HG02943 (cell line): Measurements from ENCODE around the gene GNG4.
"Not testable (repeated sequence)": the region's sequence is repeated elsewhere in the genome, so short reads cannot be mapped to it uniquely, and the experiment has no call there.

ENCODE experiments used
- ATAC-seq: cut with Tn5 transposase; IDR thresholded peaks from one replicate; pipeline ENCODE4 v1.9.1; 2021; ENCODE audit warnings: mild to moderate bottlenecking, low read depth, moderate library complexity; ENCODE audit not compliant: unreplicated experiment

The GNG4 gene

DNA sequence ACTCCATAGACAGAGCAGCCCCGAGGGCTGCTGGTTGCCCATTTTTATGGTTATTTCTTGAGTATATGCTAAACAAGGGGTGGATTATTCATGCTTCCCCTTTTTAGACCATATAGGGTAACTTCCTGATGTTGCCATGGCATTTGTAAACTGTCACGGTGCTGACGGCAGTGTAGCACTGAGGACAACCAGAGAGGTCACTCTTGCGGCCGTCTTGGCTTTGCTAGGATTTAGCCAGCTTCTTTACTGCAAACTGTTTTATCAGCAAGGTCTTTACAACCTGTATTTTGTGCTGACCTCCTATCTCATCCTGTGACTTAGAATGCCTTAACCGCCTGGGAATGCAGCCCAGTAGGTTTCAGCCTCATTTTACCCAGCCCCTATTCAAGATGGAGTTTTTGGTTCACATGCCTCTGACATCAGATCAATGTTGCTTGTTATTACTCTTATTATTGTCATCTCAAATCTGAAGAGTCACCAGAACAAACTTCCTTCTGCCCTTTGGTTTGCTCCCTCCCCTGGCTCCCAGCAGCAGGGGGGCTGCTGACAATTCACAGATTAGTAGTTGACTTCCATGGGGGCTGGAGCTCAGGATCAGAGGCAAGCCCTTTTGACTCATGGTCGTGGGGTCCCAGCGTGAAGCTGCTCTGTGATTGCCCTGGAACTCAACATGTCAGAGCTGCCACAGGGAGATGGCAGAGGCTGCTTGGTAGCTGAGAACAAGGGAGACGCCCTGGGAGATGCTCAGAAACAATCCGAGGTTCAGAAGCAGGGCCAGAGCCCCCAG is 103.0 kb downstream of the GNG4 start:
- not testable (repeated sequence) for ATAC-seq

DNA sequence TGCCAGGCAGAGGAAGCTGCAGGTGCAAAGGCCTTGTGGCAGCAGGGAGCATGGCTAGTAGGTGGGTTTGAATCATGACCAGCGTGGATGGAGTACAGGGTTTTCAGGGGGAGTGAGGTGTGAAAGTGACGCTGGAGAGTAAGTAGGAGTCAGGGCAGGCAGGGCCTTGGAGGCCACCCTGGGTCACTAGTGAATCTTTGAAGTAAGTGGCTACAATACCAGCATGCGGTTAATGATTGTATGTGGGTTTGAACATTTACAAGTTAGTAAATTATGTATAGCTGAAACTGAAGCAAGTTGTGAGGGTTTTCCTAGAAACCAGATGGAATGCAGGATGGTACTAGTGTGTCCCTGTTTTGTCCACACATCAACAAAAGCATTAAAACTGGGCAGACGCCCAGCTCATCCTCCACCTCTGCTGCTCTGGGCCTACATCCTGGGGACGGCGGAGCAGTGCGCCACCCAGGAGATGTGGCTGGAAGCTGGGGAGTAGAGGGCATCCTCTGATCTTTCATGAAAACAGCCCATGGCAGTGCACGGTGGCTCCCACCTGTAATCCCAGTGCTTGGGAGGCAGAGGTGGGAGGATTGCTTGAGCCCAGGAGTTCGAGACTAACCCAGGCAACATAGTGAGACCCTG is 104.2 kb downstream of the GNG4 start:
- no peak for ATAC-seq

DNA sequence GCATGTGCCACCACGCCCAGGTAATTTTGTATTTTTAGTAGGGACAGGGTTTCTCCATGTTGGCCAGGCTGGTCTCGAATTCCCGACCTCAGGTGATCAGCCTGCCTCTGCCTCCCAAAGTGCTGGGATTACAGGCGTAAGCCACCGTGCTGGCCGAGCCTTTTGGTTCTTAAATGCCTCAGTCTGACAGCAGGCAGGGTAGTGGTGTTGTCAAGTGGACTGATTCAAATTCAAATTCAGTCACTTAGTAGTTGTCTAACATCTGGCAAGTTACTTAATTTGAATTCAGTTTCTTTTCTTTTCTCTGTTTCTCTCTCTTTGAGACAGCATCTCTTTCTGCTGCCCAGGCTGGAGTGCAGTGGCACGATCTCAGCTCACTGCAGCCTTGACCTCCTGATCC is 106.7 kb downstream of the GNG4 start:
- not testable (repeated sequence) for ATAC-seq

DNA sequence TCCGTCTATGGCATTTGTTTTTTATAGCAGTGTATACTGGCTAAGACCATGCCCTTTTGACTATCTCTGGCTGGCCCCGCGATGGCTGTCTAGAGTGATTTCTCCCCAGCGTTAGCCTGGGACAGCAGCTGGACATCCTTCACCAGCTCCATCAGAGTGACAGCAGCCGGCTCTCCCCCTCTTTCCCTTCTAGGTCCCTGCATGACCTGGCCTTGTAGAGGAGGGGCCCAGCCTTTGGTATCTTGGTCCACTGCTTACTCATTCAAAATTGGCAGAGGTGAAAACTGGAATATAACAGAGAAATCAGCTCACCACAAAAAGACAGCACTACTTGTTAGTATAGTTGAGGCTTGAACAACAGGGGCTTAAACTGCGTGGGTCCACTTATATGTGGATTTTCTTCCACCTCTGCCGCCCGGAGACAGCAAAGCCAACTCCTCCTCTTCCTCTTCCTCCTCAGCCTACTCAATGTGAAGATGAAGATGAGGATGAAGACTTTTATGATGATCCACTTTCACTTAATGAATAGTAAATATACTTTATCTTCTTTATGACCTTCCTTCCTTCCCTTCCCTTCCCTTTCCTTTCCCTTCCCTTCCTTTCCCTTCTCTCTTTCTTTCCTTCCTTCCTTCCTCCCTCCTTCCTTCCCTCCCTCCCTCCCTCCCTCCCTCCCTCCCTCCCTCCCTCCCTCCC is 116.0 kb downstream of the GNG4 start:
- no peak for ATAC-seq

DNA sequence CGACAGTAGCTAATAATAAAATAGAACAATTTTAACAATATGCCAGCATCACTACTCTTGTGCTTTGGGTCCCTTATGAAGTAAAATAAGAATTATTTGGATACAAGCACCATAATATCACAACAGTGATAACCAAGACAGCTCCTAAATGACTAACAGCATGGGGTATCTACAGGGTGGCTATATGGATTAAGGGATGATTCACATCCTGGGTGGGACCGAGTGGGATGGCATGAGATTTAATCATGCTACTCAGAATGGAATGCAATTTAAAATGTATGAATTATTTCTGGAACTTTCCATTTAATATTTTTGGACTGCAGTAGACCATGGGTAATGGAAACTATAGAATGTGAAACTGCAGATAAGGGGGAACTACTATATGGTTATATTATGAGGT is 117.2 kb downstream of the GNG4 start:
- no peak for ATAC-seq

DNA sequence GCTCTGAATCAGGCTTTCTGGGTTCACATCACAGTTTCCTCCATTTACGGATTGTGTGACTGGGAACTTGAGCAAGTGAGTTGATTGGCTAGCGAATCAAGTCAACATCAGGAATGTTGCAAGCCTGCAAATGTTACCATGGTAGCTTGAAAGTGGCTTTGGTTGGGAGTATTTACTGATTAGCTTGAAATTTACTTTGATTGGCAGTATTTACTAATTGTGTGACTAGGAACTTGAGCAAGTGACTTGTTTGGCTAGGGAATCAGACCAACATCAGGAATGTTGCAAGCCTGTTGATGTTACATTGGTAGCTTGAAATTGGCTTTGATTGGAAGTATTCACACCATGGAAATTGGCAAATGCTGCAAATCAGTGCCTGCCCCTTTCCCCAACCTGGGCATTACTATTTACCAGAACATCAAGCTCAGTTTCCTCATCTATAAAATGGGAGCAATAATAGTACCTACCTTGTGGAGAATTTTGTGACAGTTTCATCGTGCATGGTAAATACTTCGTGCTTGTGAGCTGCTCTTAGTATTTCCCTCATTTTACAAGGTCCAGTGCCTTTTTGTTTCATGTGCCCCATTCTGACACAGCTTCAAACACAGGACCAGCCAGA is 122.3 kb downstream of the GNG4 start:
- ATAC-seq, result no peak

DNA sequence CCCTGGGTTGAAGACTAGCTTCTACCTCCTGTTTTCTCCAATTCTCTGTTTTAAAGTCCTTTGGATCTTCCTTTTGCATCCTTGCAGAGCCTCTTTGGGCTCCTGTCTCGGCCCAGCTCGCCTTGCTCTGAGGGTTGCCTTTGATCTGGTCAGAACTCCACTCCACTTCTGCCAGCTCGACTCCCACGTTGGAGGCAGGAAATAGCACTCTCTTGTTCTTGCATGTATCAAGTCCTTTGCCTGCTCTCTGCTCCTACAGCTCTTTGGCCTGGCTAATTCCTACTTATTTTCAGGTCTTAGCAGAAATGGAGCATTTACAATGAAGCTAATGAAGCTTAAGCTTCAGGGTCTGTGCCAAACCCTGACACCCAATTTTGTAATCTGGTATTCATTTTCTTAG is 124.3 kb downstream of the GNG4 start:
- no peak for ATAC-seq

DNA sequence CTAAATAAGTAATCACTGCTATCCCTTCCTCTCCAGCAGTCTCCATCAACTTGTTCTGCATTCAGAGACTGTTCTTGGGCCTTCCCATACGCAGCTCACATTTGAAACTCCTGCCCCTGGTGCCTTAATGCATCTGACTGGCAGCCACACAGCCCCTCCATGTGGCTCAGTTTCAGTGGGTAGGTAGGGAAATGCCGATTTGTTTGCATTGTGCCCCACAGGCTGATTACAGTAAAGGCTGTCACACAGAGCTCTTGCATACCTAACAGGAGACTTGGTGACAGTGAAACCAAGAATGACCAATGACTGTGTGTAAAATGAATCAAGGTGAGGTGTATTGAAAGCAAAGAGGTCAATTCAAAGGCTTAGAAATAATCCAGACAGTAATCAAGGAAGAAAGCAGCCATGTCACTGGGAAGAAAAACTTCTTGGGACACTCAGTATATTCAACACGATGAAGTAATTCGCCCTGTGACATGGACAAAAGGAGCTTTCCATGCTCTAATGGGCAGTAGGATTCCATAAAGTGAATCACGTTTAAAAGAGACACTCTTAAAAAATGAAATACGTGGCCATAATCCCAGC is 132.6 kb downstream of the GNG4 start:
- no peak for ATAC-seq

DNA sequence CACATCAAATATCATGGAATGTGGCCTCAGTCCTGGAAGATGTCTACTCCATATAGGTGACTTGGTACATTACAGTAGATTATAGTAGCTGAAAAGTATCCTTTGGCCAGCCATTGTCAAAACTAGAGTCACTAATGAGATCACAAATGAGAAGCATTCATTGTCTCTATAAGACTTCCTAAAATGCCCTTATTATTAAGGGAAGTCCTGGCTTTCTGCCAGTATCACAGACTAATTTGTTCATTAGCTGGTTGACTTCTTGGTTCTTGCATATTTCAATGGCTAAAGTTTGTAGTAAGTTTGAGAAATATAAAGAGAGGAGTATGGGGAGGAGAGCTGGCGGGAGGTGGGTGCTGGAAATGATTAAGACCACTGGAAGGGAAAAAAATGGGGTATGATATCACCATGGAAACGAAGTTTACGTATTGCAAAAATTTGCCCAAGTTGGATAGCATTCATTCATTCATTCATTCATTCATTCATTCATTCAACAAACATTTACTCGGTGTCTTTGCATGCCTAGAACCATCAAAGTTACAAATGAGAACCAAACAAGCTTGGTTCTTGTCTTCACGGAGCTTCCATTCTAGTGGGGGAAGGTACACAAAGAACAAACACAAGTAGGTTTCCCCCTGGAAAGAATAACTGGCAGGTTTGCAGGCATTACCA is 133.6 kb downstream of the GNG4 start:
- ATAC-seq, result no peak

DNA sequence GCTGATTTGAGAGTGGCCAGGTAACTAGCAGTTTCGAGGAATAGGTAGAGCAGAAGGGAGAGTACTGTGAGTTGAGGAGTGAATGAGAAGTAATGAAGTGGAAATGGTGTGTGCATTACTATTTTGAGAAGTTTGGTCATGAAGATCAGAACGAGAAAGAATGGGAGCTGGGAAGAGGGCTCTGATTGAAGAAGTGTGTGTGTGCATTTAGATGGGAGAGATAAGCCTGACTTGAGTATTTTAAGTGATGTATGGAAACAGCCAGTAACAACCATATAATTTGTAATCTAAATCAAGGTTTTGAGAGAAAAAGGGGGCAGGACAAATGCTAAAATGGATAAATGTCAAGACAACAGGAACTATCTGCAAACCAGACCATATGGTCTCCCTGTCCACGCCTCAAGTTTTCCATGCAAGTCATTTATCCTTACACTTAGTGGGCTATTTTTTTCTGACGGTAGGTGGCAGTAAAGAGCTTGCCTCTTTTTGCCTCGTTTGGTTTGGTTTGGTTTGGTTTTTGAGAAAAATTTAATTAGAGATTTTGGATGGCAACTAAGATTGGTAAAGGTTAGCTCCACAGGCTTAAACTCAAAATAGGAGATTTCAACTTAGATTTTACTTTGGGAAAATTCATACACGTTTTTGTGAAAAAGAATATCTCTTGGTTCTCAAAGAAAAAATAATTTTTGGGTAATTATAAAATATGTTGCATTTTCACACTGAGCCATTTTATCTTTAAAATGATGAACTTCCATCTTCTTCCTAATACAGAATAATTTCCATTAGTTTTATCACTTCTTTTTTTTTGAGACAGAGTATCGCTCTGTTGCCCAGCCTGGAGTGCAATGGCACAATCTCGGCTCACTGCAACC is 135.9 kb downstream of the GNG4 start:
- ATAC-seq, result no peak

DNA sequence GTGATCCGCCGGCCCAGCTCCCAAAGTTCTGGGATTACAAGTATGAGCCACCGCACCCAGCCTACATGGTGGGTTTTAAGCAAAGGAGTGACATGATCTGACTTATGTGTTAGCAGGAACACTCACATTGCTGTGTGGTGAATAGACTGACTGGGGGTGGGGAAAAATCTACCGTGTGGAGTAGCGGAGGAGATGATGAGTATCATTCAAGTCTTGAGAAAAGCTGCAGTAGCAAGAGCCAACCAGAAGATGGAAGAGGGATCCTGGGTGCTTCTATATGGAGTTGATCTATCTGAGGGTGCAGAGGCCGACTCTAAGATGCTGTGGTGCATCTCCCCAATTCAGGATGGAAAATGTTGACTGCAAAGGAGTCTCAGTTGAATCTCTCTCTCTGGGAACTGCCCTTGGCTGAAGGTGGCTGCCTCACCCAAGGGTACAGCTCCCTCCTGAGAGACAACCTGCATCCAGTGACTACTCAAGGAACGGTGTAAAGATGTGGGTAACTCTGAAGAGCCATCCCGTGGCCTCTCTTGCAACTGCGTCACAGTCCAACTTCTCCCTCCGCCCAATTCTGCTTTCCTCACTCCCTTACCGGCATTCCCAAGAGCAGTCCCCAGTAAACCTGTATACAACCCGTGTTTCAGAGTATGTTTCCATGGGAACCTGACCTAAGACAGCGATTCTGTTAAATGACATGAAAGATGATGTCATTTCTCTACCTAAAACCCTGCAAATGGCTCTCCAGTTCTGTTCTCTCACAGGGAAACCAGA is 137.9 kb downstream of the GNG4 start:
- ATAC-seq, result no peak

DNA sequence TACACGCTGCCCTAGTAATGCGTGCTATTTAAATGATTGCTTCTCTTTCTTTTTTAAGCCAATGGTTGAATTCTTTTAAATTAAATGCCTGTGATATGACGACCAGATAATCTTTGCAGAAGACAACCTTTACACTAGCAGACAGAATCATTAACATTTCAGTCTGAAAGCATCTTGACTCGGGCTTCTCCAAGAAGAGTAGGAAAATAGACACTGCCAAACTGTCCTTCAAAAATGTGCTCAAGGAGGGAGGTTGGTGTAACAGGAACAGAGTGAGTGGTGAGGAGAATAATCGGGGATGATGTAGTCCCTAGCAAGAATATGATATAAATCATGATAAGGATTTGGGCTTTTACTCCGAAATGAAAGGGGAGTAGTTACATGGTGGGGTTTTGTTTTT is 138.8 kb downstream of the GNG4 start:
- ATAC-seq, result no peak

DNA sequence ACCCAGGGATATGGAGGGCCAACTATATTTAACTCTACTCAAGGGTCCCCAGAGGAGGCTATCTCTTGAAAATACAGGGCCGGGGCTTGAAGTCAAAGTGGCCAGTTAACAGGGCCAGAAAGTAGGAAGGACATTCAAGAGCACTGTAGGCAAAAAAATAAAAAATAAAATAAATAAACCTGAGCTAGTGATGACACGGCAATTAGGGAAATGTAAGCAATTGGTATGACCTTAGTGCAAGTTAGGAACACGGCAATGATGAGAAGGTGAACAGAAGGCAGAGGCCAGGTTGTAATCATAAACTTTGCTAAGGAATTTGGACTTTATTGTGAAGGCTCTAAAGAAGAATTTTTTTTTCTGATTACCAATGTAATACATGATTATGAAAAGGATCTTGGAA is 142.0 kb downstream of the GNG4 start:
- no peak for ATAC-seq

DNA sequence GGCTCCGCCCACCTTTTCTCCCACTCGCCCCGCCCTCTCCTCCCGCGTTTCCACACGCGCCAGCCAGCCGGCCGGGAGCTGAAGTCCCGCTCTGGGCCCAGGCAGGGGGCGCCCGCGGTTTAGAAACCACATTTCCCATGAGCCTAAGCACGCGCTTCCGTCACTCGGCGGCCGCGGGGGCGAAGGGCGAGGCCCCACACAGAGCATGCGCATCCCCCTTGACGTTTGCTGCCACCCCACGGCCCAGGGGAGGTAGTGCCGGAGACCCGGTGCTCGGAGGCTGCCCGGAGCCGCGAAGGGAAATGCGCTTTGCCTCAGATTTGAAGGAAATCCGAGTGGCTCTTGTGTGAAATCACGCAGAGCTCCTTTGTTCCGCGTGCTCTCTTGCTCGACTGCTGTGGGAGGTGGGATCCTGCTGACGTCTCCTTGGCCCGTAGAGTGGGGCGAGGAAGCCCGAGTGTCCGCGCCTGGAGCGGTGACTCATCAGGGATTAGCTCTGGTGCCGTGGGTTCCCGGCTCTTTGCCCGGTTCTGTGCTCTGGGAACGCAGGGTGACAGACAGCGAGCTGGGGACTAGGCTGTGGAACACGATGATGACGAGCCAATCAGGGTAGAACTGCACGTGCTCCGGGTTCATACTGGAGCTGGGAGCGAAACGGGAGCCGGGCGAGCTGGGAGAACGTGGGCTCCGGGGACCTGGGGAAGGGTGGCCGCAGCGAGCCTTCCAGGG is 144.9 kb downstream of the GNG4 start:
- peak; percentile 80 for ATAC-seq

DNA sequence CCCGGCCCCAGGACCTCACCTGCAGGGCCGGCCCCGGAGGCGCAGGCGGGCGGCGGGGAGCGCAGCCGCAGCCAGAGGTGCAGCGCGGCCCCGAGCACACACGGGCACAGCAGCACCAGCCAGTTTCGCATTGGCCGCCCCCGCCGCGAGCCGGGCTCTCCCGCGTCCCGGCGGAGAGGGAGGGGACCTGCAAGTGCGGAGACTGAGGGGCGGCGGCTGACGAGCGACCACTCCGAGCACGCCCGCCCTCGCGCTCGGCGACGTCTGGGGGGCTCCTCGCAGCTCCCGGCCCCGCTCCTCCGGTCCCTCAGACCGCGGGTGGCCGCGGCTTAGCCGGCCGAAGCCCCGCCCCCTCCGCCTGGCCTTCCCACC is 145.5 kb downstream of the GNG4 start, which contains the start of gene B3GALNT2:
Gene B3GALNT2, minus strand, starts transcription at position 331 of the 372 bp plus-strand sequence. Its CDS starts 200 bp downstream, at position 131.
- peak; percentile 45 for ATAC-seq

DNA sequence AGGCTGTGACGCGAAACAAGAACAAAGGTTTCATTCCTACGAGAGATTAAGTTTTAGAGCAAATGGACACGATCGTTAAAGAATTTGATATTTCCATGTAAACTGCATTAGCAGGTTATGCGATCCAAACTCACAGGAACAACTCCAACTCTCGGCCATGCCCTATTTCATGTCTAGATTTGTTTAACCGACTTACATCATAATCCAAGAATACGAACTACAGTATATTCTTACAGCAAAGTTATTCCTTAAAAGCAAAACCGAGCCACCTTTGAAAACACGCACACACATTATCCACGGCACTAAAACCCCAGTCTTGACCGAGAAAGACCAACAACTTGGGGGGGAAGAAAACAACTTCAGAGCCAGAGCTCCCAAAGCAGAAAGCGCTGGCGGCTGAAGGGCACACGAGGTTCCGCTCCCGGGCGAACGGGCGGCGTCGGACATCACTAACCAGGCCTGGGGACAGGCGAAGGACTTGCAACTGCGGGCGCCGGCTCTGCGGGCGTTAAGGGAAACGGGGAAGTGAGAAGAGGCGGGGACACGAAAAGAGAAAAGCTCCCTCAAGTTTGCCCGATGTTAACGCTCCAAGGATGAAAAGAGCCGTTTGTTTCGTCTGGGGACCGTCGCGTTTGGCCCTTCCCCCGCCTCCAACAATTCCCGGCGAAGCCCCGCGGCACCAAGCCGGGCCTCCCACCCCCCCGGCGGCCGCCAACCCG is 146.0 kb downstream of the GNG4 start:
- ATAC-seq, result no peak
